Activated CD8-positive, alpha-beta memory T cell treated with anti-CD3 and anti-CD28 coated beads, Interleukin-2, amount 50 U/mL, for 4 hours (primary cell): Measurements from ENCODE around the gene PTPN2.
"Not testable (repeated sequence)": the region's sequence is repeated elsewhere in the genome, so short reads cannot be mapped to it uniquely, and the experiment has no call there.

ENCODE experiments used
- DNase-seq: peaks from one replicate; pipeline ENCODE4 v3.0.0-alpha.2; 2020

PTPN2 gene

GRCh38 chr18:12883684-12884405, at the start of gene PTPN2:
PTPN2 (minus strand) TSS chr18:12884237; CDS start chr18:12884141, 96 bp downstream.
- DNase-seq: peak; percentile 89

- no peak for DNase-seq
Measured at GRCh38 chr18:12933327-12933726, 49.3 kb upstream of the PTPN2 start.

- no peak for DNase-seq
Measured at GRCh38 chr18:12930908-12931307, 46.9 kb upstream of the PTPN2 start.

GRCh38 chr18:12930376-12930775, 46.3 kb upstream of the PTPN2 start:
- DNase-seq: no peak

GRCh38 chr18:12929477-12930083, 45.5 kb upstream of the PTPN2 start:
- DNase-seq: no peak

GRCh38 chr18:12928641-12929040, 44.6 kb upstream of the PTPN2 start:
- DNase-seq: no peak

- no peak for DNase-seq
Measured at GRCh38 chr18:12928206-12928605, 44.2 kb upstream of the PTPN2 start.

- no peak for DNase-seq
Measured at GRCh38 chr18:12924616-12925015, 40.6 kb upstream of the PTPN2 start.

- no peak for DNase-seq
Measured at GRCh38 chr18:12922266-12922665, 38.2 kb upstream of the PTPN2 start.

GRCh38 chr18:12921178-12921577, 37.1 kb upstream of the PTPN2 start:
- DNase-seq: no peak

- DNase-seq: no peak
Measured at GRCh38 chr18:12911929-12912703, 28.1 kb upstream of the PTPN2 start.

- DNase-seq: peak; percentile 63
Measured at GRCh38 chr18:12911025-12911928, 27.2 kb upstream of the PTPN2 start.

- no peak for DNase-seq
Measured at GRCh38 chr18:12908706-12909105, 24.7 kb upstream of the PTPN2 start.

- DNase-seq: no peak
Measured at GRCh38 chr18:12907258-12907925, 23.4 kb upstream of the PTPN2 start.

GRCh38 chr18:12906773-12907172, 22.7 kb upstream of the PTPN2 start:
- DNase-seq: no peak

- no peak for DNase-seq
Measured at GRCh38 chr18:12906119-12906518, 22.1 kb upstream of the PTPN2 start.

- peak; percentile 33 for DNase-seq
Measured at GRCh38 chr18:12904012-12904516, 20.0 kb upstream of the PTPN2 start.

GRCh38 chr18:12901208-12901607, 17.2 kb upstream of the PTPN2 start:
- DNase-seq: not testable (repeated sequence)

GRCh38 chr18:12896784-12897333, 12.8 kb upstream of the PTPN2 start:
- DNase-seq: not testable (repeated sequence)

GRCh38 chr18:12895626-12896025, 11.6 kb upstream of the PTPN2 start:
- no peak for DNase-seq

- DNase-seq: no peak
Measured at GRCh38 chr18:12895014-12895413, 11.0 kb upstream of the PTPN2 start.

- DNase-seq: no peak
Measured at GRCh38 chr18:12891561-12891960, 7.5 kb upstream of the PTPN2 start.
